Retina (tissue), 1 donor: ENCODE measurements around the gene ZMIZ1.
A peak's percentile ranks its signal among the peaks of the same experiment; 100 is the strongest.

Experiments used
- DNase-seq: peaks from one replicate; pipeline ENCODE4 v3.0.0-alpha.2; 2016

ZMIZ1 gene

DNA sequence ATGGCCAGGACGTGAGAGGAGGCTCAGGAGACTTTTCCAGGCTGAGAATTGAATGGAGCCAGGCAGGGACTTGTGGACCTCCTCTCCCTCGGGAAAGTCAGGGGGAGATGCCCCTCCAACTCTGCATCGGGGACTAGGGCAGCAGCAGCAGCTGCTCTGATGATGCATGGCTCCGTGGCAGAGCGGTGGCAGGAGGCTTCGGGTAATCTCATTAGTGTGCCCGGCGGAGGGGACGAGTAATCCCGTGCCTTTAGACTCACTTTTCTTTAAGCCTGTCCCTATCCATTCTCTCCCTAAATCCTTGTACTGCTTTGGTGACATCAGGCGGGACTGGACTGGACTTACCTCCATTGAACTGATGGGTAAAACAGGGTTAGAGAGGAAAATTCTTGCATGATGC, 75.1 kb downstream of the ZMIZ1 start:
- DNase-seq = no peak

GRCh38 chr10:79144351-79145173, 75.8 kb downstream of the ZMIZ1 start:
- no peak for DNase-seq

DNA sequence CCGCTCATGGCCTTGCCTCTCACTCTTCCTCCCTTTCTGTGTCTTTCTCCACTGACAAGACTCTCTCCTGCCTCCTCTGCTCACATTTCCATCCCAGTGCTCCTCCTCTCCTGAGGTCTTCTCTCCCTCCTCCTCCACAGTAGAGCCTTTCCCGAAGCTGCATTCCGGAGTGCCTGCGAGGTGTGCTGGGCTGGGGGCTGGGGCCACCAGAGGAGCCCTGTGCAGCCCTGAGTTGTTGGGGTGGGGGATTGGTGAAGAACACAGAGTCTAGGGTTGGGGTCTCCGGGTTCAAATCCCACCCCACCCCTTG, 76.4 kb downstream of the ZMIZ1 start:
- DNase-seq = no peak

DNA sequence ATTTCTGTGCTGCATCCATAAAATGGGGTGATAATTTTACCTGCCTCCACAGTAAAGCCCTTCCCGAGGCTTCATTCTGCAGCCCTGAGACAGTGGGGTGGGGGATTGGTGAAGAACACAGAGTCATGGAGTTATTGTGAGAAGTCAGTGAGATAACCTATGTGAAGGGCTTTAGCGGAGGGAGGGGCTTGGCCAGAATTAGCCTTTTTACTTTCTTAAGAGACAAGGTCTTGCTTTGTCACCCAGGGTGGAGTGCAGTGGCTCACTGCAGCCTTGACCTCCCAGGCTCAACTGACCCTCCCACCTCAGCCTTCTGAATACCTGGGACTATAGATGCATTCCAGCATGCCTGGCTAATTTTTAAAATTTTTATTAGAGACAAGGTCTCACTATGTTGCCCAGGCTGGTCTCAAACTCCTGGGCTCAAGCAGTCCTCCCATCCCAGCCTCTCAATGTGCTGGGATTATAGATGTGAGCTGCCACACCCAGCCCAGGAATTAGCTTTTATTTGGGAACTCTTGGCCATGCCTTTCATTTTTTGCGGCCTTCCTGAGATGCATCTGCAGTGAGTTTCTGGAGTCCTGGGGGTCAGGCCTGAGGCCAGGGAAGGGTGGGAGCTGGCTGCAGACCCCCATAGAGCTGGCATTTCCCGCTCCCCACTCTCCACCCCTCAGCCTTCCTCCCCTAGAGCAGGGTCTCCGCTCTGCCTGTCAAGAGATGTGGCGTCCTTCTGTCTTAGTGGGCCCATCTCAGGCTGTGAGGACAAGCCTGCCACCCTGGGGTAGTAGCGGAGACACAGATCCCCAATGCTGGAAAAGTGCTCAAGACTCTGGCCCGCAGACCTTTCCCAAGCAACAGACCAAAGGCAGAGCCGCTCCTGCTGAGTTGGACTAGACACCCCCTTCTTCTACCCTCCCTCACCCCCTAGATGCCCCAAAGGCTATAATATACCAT, 77.0 kb downstream of the ZMIZ1 start:
- DNase-seq = no peak

GRCh38 chr10:79146611-79147130, 77.9 kb downstream of the ZMIZ1 start:
- no peak for DNase-seq

- no peak for DNase-seq
These were observed 78.5 kb downstream of the ZMIZ1 start for GRCh38 chr10:79147306-79147705.

DNA sequence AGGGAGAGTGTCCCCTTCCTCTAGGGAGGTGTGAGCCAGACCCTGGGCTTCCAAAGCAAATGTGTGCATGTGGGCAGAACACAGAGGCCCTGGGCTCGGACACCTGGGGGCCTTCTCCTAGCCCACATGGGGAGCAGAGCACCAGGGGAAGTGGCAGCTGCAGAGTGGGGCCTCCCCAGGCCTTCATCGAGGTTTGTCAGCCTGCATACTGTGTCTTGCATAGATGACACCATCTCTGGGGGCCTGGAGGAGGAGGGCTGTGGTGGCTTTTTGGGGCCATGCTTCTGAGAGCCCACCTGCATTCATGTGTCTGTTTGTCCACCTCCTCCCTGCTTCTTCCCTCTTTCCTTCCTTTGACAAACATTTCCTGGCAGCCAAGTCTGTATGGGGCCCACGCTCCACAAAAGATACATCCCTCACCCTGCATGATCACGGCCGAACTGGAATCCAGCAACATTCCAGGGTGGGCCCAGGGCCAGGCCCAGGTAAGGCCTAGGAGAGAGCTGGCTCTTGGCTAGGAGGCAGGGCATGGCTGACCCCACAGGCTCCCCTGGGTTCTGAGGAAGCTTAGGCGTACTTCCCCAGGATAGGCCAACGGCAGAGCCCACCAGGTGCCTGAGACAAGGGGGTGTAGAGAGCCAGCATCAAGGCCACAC, 79.2 kb downstream of the ZMIZ1 start:
- DNase-seq = no peak

- no peak for DNase-seq
These were observed 79.9 kb downstream of the ZMIZ1 start for GRCh38 chr10:79148452-79149344.

GRCh38 chr10:79149345-79149661, 80.5 kb downstream of the ZMIZ1 start:
- DNase-seq = no peak

GRCh38 chr10:79149662-79150443, 81.1 kb downstream of the ZMIZ1 start:
- no peak for DNase-seq

- no peak for DNase-seq
These were observed 81.6 kb downstream of the ZMIZ1 start for GRCh38 chr10:79150444-79150754.

GRCh38 chr10:79152423-79152817, 83.7 kb downstream of the ZMIZ1 start:
- no peak for DNase-seq

GRCh38 chr10:79153745-79154144, 85.0 kb downstream of the ZMIZ1 start:
- DNase-seq = no peak

- DNase-seq = no peak
These were observed 86.7 kb downstream of the ZMIZ1 start for GRCh38 chr10:79155301-79156081.

- DNase-seq = no peak
These were observed 87.8 kb downstream of the ZMIZ1 start for GRCh38 chr10:79156334-79157274.

- no peak for DNase-seq
These were observed 89.2 kb downstream of the ZMIZ1 start for GRCh38 chr10:79158004-79158340.

DNA sequence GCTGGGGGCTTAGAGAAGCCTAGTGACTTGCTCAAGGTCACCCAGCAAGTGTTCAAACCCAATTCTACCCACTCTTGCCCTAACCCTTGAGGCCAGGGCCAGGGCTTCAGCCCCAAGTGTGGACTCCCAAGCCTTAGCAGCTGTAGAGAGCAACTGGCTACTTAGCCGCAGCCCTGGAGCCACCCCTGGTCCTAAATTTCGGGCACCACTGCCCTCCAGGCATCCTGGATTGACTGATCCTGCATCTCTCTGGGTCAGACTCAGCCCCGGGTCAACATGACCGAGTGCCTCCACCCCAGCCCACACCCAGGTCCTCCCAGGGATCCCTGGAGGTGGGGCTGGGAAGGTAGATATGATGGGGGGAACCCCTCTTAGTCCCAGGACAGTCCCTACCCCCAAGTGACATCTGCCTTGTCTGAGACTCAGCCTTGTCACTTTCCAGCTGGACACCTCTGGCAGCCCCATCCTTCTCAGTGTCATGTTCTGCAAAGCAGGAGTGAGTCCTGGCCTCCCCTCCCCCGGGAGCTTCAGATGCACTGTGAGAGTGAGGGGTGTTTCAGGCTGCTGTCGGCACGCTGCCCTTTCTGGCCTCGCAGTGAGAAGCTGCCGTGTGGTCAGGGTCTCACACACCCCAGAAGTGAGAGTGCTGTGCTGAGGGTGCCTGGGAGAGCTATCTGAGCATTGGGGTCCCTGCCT, 89.8 kb downstream of the ZMIZ1 start:
- DNase-seq = peak; percentile 65

- DNase-seq = peak; percentile 69
These were observed 90.4 kb downstream of the ZMIZ1 start for GRCh38 chr10:79159141-79159651.

- peak; percentile 77 for DNase-seq
These were observed 91.0 kb downstream of the ZMIZ1 start for GRCh38 chr10:79159785-79160184.
